K562 (cell line): ENCODE data around the gene OR3A3. TPM values are rescaled to one million over a fixed set of nuclear protein-coding genes. Genes with fewer than 3 reads are reported as not detected.
"Not testable (repeated sequence)": the region's sequence is repeated elsewhere in the genome, so short reads cannot be mapped to it uniquely, and the experiment has no call there.

Experiments used
- ATAC-seq: fragments of 200-7000 bp; cut with Tn5 transposase; 3 replicates; pipeline ENCODE4 v1.9.1; 2020; ENCODE audit warnings: moderate library complexity
- Bru-seq: library from RNA; stranded (reverse); fragments of 400-500 nt; gene quantifications from one replicate; lab custom pipeline; 2021; lab: Mats Ljungman, UMichigan
- BruChase-seq, 2 experiments: library from RNA; stranded (reverse); fragments of 400-500 nt; gene quantifications; one replicate each; lab custom pipeline; 2021; lab: Mats Ljungman, UMichigan
- BruUV-seq: library from RNA; stranded (reverse); fragments of 400-500 nt; replicated peaks from 2 replicates; lab custom pipeline; 2021; lab: Mats Ljungman, UMichigan
- CTCF ChIA-PET: fragments of 300-600 bp; formaldehyde crosslinking; extraction: SDS; loops from one replicate; lab custom pipeline; 2021; ENCODE audit warnings: low intra/inter-chr PET ratio; lab: Yijun Ruan, JAX
- POLR2A ChIA-PET: fragments of 300-600, 350-650 bp; sonication (Branson Sonifier 250); formaldehyde crosslinking; extraction: SDS; loops from one replicate; lab custom pipeline; 2021; ENCODE audit warnings: antibody characterized with exemption, inconsistent platforms; lab: Yijun Ruan, JAX
- DNase-seq, 4 experiments: peaks; one replicate each; pipeline versions ENCODE4 v3.0.0 to v3.0.0-alpha.2; 2011 to 2018; ENCODE audit warnings: low spot score in 3 of 4, mixed read lengths in 3 of 4; ENCODE audit errors: extremely low read depth in 1 of 4
- FAIRE-seq: peaks from 2 replicates; lab custom pipeline; 2011; peaks lifted over from hg19 to GRCh38; lab: Jason Lieb, UNC
- H2AFZ ChIP-seq: 2 replicates; pipeline ENCODE4 v1.6.0; 2011; ENCODE audit warnings: low read depth, low read length, control low read depth, inconsistent platforms
- H3K27ac ChIP-seq: fragments of 200-600 bp; 3 replicates; pipeline ENCODE4 v1.8.0; 2011; ENCODE audit warnings: low read depth, mild to moderate bottlenecking, control low read depth, inconsistent platforms, low read length, moderate library complexity, mixed read lengths; ENCODE audit errors: extremely low read depth
- H3K27me3 ChIP-seq, 2 experiments: fragments of 300-600 bp in 1 of 2; 2 replicates in 1 of 2; 3 replicates in 1 of 2; pipeline versions ENCODE4 v1.6.0 to v1.8.0; 2011; ENCODE audit warnings: inconsistent platforms in 2 of 2, low read length in 2 of 2, mild to moderate bottlenecking in 1 of 2, mixed read lengths in 1 of 2, moderate library complexity in 1 of 2; ENCODE audit not compliant: control insufficient read depth in 2 of 2, insufficient read depth in 2 of 2
- H3K36me3 ChIP-seq: fragments of 300-600 bp; 3 replicates; pipeline ENCODE4 v1.8.0; 2011; ENCODE audit warnings: mild to moderate bottlenecking, low read length, inconsistent platforms; ENCODE audit not compliant: control insufficient read depth, insufficient read depth
- H3K4me1 ChIP-seq, 2 experiments: fragments of 200-600 bp in 1 of 2; replicated peaks in 1 of 2; 2 replicates in 1 of 2; 3 replicates in 1 of 2; pipeline versions ENCODE4 v1.5.1 to v1.8.0; 2011; ENCODE audit warnings: inconsistent platforms in 2 of 2, low read length in 2 of 2, mild to moderate bottlenecking in 1 of 2, mixed read lengths in 1 of 2, moderate library complexity in 1 of 2; ENCODE audit not compliant: control insufficient read depth in 2 of 2, insufficient read depth in 2 of 2
- H3K4me2 ChIP-seq: 2 replicates; pipeline ENCODE4 v1.6.1; 2011; ENCODE audit warnings: low read length, control low read depth, inconsistent platforms, mixed read lengths; ENCODE audit not compliant: insufficient read depth
- H3K4me3 ChIP-seq: fragments of 200-600 bp; sonication (generic), shearing (Covaris generic); 2 replicates; pipeline ENCODE4 v1.5.1; 2016; ENCODE audit warnings: control low read depth, inconsistent platforms
- H3K79me2 ChIP-seq: fragments of 200-600 bp; 3 replicates; pipeline ENCODE4 v1.8.0; 2011; ENCODE audit warnings: low read length, inconsistent platforms; ENCODE audit not compliant: control insufficient read depth, insufficient read depth
- H3K9ac ChIP-seq, 2 experiments: 2 replicates each; pipeline versions ENCODE4 v1.6.0 to v1.6.1; 2011; ENCODE audit warnings: low read depth in 2 of 2, low read length in 2 of 2, control low read depth in 1 of 2, inconsistent platforms in 1 of 2, mild to moderate bottlenecking in 1 of 2, mixed read lengths in 1 of 2; ENCODE audit not compliant: insufficient read depth in 1 of 2
- H3K9me1 ChIP-seq: one replicate; pipeline ENCODE4 v1.6.0; 2011; ENCODE audit warnings: inconsistent platforms, mild to moderate bottlenecking, low read length, moderate library complexity; ENCODE audit not compliant: control insufficient read depth, insufficient read depth
- H3K9me3 ChIP-seq: replicated peaks from 2 replicates; pipeline ENCODE4 v1.5.1; 2011; ENCODE audit warnings: low read depth, low read length, inconsistent platforms; ENCODE audit not compliant: control insufficient read depth, insufficient read depth
- H4K20me1 ChIP-seq: replicated peaks from 2 replicates; pipeline ENCODE4 v1.6.1; 2011; ENCODE audit warnings: low read length, inconsistent platforms, mixed read lengths; ENCODE audit not compliant: control insufficient read depth, insufficient read depth
- PRPF4 ChIP-seq: fragments of 200-400 bp; formaldehyde crosslinking; IDR thresholded peaks from one replicate; pipeline ENCODE4 v1.6.1; 2017; ENCODE audit warnings: low read length, low read depth, mild to moderate bottlenecking; ENCODE audit not compliant: insufficient read depth, poor library complexity, severe bottlenecking
- RFX7 ChIP-seq: fragments of 250-450 bp; sonication (Bioruptor Pico); IDR thresholded peaks from 2 replicates; pipeline ENCODE4 v1.5.1; 2021; ENCODE audit warnings: mild to moderate bottlenecking
- ZNF12 ChIP-seq: sonication (generic); formaldehyde crosslinking; IDR thresholded peaks from 2 replicates; pipeline ENCODE4 v1.4.0; 2020; ENCODE audit warnings: mild to moderate bottlenecking, missing genetic modification reagents
- WGBS: fragments of 100-300 bp; shearing (Covaris generic); methylation state at CpG from one replicate; pipeline ENCODE4 v1.1.6; 2016; ENCODE audit warnings: low coverage, mixed read lengths; ENCODE audit not compliant: insufficient coverage; ENCODE audit errors: missing lambda C conversion rate; 5-methylcytosine and 5-hydroxymethylcytosine counted together
- in situ Hi-C: fragments of 300-500 bp; cut with MboI; formaldehyde crosslinking; loops from 4 replicates; pipeline ENCODE4 v1.15.0; 2018; ENCODE audit warnings: inconsistent platforms, mixed read lengths
- intact Hi-C: fragments of 100-400 bp; cut with micrococcal nuclease; formaldehyde crosslinking; loops from 2 replicates; pipeline ENCODE4 v1.14.2; 2022
- long read RNA-seq, 3 experiments: library from polyadenylated mRNA in 2 of 3; library from RNA in 1 of 3; unstranded in 2 of 3; stranded (forward) in 1 of 3; transcript quantifications; one replicate each; pipeline ENCODE4 v2.0.0, GENCODE V29; 2019 to 2022
- polyA minus RNA-seq, 3 experiments: library from RNA; depleted of rRNA, polyadenylated mRNA; stranded (reverse); fragments of >200 nt; gene quantifications; 2 replicates each; pipeline ENCODE4 v1.2.3, GENCODE V29; 2011
- polyA plus RNA-seq, 8 experiments: library from polyadenylated mRNA; depleted of rRNA in 4 of 8; stranded (reverse) in 5 of 8; unstranded in 3 of 8; fragments of >200 nt; fragmentation: Nextera tagmentation in 2 of 8; fragmentation: Illumina TruSeq in 1 of 8; extraction: Ambion mirVana in 2 of 8; extraction: Trizol in 1 of 8; gene quantifications; 2 replicates each; pipeline versions ENCODE4 v1.2.1 to v1.2.3, GENCODE V29; 2011 to 2014; ENCODE audit warnings: inconsistent platforms in 1 of 8, missing spikeins in 1 of 8
- total RNA-seq, 7 experiments: library from RNA; depleted of rRNA in 6 of 7; stranded (reverse); fragments of >200 nt in 6 of 7; fragmentation: Illumina TruSeq in 2 of 7; extraction: Trizol in 2 of 7; gene quantifications; 2 replicates each; pipeline versions ENCODE4 v1.2.1 to v1.2.3, GENCODE V29; 2011 to 2021; ENCODE audit warnings: low replicate concordance in 1 of 7
- TF ChIP-seq, protein P1 (sequence below): fragments of 450-650 bp; formaldehyde crosslinking; IDR thresholded peaks from 2 replicates; pipeline ENCODE4 v1.4.0; 2020; ENCODE audit warnings: mild to moderate bottlenecking
- TF ChIP-seq, protein P2 (sequence below): fragments of 250-450 bp; sonication (Bioruptor Pico); IDR thresholded peaks from 2 replicates; pipeline ENCODE4 v1.5.0; 2021; ENCODE audit warnings: mild to moderate bottlenecking, borderline replicate concordance

The OR3A3 gene
- not detected in 2 replicates for total RNA-seq (2011; cell fraction: chromatin; rRNA removed; ENCODE audit: low replicate concordance)
- not detected in 2 replicates for total RNA-seq (2011; cell fraction: nucleolus; rRNA removed)
- total RNA-seq (2011; cell fraction: nucleoplasm; rRNA removed), result not detected in 2 replicates
- total RNA-seq (2014; rRNA removed), result not detected in 2 replicates
- not detected in 2 replicates for total RNA-seq (2014; rRNA removed; fragmentation: Illumina TruSeq; extraction: Trizol)
- total RNA-seq (2015; rRNA removed; fragmentation: Illumina TruSeq; extraction: Trizol), result not detected in 2 replicates
- total RNA-seq (2021), result not detected in 2 replicates
- polyA plus RNA-seq (2011; rRNA removed), result not detected in 2 replicates
- polyA plus RNA-seq (2011; cell fraction: cytosol; rRNA removed), result not detected in 2 replicates
- polyA plus RNA-seq (2011; cell fraction: nucleus; rRNA removed), result not detected in 2 replicates
- polyA plus RNA-seq (2012), result not detected in 2 replicates
- polyA plus RNA-seq (2014; fragmentation: Illumina TruSeq; extraction: Trizol), result not detected in 2 replicates
- not detected for polyA plus RNA-seq (2014; fragmentation: Nextera tagmentation; extraction: Ambion mirVana)
- not detected in 2 replicates for polyA plus RNA-seq (2014; rRNA removed)
- polyA minus RNA-seq (2011; rRNA and poly(A)+ RNA removed), result not detected in 2 replicates
- polyA minus RNA-seq (2011; cell fraction: cytosol; rRNA and poly(A)+ RNA removed), result not detected in 2 replicates
- not detected in 2 replicates for polyA minus RNA-seq (2011; cell fraction: nucleus; rRNA and poly(A)+ RNA removed)
- Bru-seq, nascent RNA, result not detected
- not detected for BruChase-seq, experiment 1, labeled RNA remaining after a 2-hour chase
- not detected for BruChase-seq, experiment 2, labeled RNA remaining after a 6-hour chase
- long read RNA-seq, experiment 1, result 0 reads
- long read RNA-seq, experiment 2, result 0 reads
- long read RNA-seq, experiment 3, result 0 reads

DNA sequence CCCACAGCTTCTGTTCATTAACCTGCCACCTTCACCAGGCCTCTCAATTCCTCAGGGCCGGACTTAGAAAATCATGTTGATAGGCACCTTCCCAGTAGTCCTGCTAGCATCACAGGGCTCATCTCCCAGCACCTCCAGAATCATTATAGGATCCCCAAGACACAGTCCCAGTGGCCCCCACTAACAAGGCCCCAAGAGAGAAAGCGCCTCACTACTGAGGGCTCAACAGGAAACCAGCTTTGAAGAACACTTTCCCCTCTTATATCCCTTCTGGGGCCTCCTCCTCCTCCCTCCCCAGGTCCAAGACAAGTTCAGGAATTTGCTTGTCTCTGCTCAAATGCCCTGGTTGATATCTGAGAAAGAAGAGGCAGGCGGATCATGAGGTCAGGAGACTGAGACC is at the start of gene OR3A3:
Gene OR3A3 (plus strand): TSS at position 301 of the 400 bp plus-strand sequence.
- no TSS peak for BruUV-seq
- no peaks in the 10 kb centered on the region for H3K9me1 ChIP-seq
- H3K4me3 ChIP-seq, result no peak within 1 kb of the TSS
- no peaks in the 10 kb centered on the region for H3K27me3 ChIP-seq
- no peak within 1 kb of the TSS for H2AFZ ChIP-seq
- no peak within 1 kb of the TSS for H3K27ac ChIP-seq
- ChIA-PET CTCF (no interaction called here), POLR2A (no interaction called here)
- H3K9me3 ChIP-seq, result no peaks in the 10 kb centered on the region
- no peaks in the 10 kb centered on the region for H3K79me2 ChIP-seq
- H3K9ac ChIP-seq, result no peak within 1 kb of the TSS
- no peak within 1 kb of the TSS for H3K4me2 ChIP-seq
- ATAC-seq (no peak), DNase-seq (no peak), FAIRE-seq (no peak)
- H3K36me3 ChIP-seq, result no peaks in the 10 kb centered on the region
- in situ Hi-C loops (no loop called here), intact Hi-C loops (no loop called here)
- no peaks in the 10 kb centered on the region for H4K20me1 ChIP-seq
- 0% methylated on average over 3 of the region's 3 CpGs for WGBS
- H3K4me1 ChIP-seq, result no peaks in the 10 kb centered on the region
- TF ChIP-seq ZNF12, result no peak
- no peak for TF ChIP-seq PRPF4
- TF ChIP-seq, protein P1, sequence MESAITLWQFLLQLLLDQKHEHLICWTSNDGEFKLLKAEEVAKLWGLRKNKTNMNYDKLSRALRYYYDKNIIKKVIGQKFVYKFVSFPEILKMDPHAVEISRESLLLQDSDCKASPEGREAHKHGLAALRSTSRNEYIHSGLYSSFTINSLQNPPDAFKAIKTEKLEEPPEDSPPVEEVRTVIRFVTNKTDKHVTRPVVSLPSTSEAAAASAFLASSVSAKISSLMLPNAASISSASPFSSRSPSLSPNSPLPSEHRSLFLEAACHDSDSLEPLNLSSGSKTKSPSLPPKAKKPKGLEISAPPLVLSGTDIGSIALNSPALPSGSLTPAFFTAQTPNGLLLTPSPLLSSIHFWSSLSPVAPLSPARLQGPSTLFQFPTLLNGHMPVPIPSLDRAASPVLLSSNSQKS (CRISPR knock-in tag), result no peak
- no peak for TF ChIP-seq RFX7 (CRISPR knock-in tag)
- TF ChIP-seq, protein P2, sequence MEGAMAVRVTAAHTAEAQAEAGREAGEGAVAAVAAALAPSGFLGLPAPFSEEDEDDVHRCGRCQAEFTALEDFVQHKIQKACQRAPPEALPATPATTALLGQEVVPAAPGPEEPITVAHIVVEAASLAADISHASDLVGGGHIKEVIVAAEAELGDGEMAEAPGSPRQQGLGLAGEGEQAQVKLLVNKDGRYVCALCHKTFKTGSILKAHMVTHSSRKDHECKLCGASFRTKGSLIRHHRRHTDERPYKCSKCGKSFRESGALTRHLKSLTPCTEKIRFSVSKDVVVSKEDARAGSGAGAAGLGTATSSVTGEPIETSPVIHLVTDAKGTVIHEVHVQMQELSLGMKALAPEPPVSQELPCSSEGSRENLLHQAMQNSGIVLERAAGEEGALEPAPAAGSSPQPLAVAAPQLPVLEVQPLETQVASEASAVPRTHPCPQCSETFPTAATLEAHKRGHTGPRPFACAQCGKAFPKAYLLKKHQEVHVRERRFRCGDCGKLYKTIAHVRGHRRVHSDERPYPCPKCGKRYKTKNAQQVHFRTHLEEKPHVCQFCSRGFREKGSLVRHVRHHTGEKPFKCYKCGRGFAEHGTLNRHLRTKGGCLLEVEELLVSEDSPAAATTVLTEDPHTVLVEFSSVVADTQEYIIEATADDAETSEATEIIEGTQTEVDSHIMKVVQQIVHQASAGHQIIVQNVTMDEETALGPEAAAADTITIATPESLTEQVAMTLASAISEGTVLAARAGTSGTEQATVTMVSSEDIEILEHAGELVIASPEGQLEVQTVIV, result no peak

DNA sequence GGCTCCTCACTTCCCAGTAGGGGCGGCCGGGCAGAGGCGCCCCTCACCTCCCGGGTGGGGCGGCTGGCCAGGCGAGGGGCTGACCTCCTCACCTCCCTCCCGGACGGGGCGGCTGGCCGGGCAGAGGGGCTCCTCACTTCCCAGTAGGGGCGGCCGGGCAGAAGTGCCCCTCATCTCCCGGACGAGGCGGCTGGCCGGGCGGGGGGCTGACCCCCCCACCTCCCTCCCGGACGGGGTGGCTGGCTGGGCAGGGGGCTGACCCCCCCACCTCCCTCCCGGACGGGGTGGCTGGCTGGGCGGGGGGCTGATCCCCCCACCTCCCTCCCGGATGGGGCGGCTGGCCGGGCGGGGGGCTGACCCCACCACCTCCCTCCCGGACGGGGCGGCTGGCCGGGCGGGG is 40.0 kb upstream of the OR3A3 start:
- ATAC-seq, H3K4me2 ChIP-seq, H3K27me3 ChIP-seq, FAIRE-seq, H3K27ac ChIP-seq, in situ Hi-C loops, H4K20me1 ChIP-seq, CTCF ChIA-PET, H3K79me2 ChIP-seq, H3K36me3 ChIP-seq, H3K9ac ChIP-seq, DNase-seq, H3K9me1 ChIP-seq, BruUV-seq, H2AFZ ChIP-seq, intact Hi-C loops, H3K4me3 ChIP-seq, H3K9me3 ChIP-seq, POLR2A ChIA-PET, H3K4me1 ChIP-seq: not testable (repeated sequence)
- no CpG with 5 or more reads among the region's 31 CpGs for WGBS
